ENCODE data around the gene ERG.

Gene ERG

GRCh38 chr21:38498057-38498833, at the start of gene ERG:
TSS of gene ERG (minus strand) at chr21:38498477. CDS start at chr21:38498380, 97 bp downstream.
- no peak for DNase-seq

GRCh38 chr21:38544661-38545060, 46.4 kb upstream of the ERG start:
- no peak for DNase-seq

GRCh38 chr21:38542263-38542662, 44.0 kb upstream of the ERG start:
- no peak for DNase-seq

GRCh38 chr21:38538353-38538752, 40.1 kb upstream of the ERG start:
- no peak for DNase-seq

GRCh38 chr21:38534591-38534990, 36.3 kb upstream of the ERG start:
- DNase-seq, result no peak

- DNase-seq, result no peak
These were observed 35.6 kb upstream of the ERG start for GRCh38 chr21:38533887-38534286.

GRCh38 chr21:38531591-38531990, 33.3 kb upstream of the ERG start:
- DNase-seq, result no peak

- no peak for DNase-seq
These were observed 32.8 kb upstream of the ERG start for GRCh38 chr21:38531039-38531541.

GRCh38 chr21:38527737-38528136, 29.5 kb upstream of the ERG start:
- no peak for DNase-seq

GRCh38 chr21:38525454-38525853, 27.2 kb upstream of the ERG start:
- DNase-seq, result no peak

- DNase-seq, result no peak
These were observed 26.2 kb upstream of the ERG start for GRCh38 chr21:38524168-38525153.

GRCh38 chr21:38520511-38520910, 22.2 kb upstream of the ERG start:
- DNase-seq, result no peak

- DNase-seq, result no peak
These were observed 13.5 kb upstream of the ERG start for GRCh38 chr21:38511662-38512243.

- no peak for DNase-seq
These were observed 12.9 kb upstream of the ERG start for GRCh38 chr21:38511198-38511597.

- no peak for DNase-seq
These were observed 9.2 kb upstream of the ERG start for GRCh38 chr21:38507374-38507942.

- no peak for DNase-seq
These were observed 8.5 kb upstream of the ERG start for GRCh38 chr21:38506661-38507281.

GRCh38 chr21:38505654-38506523, 7.6 kb upstream of the ERG start:
- DNase-seq, result no peak

- DNase-seq, result no peak
These were observed 5.8 kb upstream of the ERG start for GRCh38 chr21:38504066-38504465.

GRCh38 chr21:38503583-38503982, 5.3 kb upstream of the ERG start:
- DNase-seq, result no peak

GRCh38 chr21:38500073-38500472, 1.8 kb upstream of the ERG start:
- no peak for DNase-seq

- no peak for DNase-seq
These were observed 1.0 kb upstream of the ERG start for GRCh38 chr21:38499296-38499695.

Measured in NK-92 treated with Interleukin-12 subunit alpha and Interleukin-12 subunit beta, amount 100 ng/mL, for 24 hours (cell line).